Measurements from ENCODE around the gene SLC44A1.

Gene SLC44A1

DNA sequence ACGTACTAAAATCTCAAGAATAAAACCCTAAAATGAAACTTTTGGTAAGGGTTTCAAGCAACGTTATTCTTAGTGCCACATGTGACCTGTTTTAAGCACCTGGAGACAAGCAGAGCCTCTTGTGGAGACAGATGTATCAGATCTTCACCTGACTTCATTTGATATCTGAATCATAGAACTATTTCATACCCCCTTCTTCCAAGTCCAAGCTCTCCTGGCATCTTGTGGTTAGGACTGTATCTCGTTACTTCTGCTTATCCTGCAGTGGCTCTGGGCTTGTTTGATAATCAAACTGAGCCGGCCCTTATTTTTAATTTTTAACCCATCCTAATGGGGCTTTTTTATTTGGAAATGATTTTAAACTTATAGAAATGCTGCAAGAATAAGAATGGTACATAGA lies 192.3 kb downstream of the SLC44A1 start:
- TF ChIP-seq, protein P1, sequence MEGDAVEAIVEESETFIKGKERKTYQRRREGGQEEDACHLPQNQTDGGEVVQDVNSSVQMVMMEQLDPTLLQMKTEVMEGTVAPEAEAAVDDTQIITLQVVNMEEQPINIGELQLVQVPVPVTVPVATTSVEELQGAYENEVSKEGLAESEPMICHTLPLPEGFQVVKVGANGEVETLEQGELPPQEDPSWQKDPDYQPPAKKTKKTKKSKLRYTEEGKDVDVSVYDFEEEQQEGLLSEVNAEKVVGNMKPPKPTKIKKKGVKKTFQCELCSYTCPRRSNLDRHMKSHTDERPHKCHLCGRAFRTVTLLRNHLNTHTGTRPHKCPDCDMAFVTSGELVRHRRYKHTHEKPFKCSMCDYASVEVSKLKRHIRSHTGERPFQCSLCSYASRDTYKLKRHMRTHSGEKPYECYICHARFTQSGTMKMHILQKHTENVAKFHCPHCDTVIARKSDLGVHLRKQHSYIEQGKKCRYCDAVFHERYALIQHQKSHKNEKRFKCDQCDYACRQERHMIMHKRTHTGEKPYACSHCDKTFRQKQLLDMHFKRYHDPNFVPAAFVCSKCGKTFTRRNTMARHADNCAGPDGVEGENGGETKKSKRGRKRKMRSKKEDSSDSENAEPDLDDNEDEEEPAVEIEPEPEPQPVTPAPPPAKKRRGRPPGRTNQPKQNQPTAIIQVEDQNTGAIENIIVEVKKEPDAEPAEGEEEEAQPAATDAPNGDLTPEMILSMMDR (IDR thresholded peaks at IDR 0.05), result no peak
- no peak overlapping the region for H3K27ac ChIP-seq
- DNase-seq (ENCODE audit: low spot score), result no peak

DNA sequence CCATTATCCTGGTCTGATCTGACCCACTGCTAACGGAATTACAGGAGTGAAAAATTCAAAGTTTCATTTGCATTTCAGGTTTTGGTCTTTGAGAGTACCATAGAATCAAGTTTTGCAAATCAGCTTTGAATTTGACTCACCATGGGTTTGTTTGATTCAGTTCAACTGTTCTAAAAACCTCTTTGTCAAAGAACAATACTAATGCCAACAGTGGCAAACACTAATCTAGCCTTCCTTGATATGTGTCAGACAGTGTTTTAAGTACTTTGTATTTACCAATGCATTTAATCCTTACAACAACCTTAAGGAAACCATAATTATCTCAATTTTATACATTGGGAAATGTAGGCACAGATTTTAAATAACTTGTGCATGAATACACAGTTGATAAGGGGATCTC lies 193.3 kb downstream of the SLC44A1 start:
- Histone ChIP-seq H3K4me3 (no peak overlapping the region), H3K27ac (no peak overlapping the region)
- no peak for DNase-seq (ENCODE audit: low spot score)
- TF ChIP-seq, protein P1 (IDR thresholded peaks at IDR 0.05), result no peak

More for the DNA sequence above, 192.3 kb downstream of the SLC44A1 start:
- no peak overlapping the region for H3K4me3 ChIP-seq

DNA sequence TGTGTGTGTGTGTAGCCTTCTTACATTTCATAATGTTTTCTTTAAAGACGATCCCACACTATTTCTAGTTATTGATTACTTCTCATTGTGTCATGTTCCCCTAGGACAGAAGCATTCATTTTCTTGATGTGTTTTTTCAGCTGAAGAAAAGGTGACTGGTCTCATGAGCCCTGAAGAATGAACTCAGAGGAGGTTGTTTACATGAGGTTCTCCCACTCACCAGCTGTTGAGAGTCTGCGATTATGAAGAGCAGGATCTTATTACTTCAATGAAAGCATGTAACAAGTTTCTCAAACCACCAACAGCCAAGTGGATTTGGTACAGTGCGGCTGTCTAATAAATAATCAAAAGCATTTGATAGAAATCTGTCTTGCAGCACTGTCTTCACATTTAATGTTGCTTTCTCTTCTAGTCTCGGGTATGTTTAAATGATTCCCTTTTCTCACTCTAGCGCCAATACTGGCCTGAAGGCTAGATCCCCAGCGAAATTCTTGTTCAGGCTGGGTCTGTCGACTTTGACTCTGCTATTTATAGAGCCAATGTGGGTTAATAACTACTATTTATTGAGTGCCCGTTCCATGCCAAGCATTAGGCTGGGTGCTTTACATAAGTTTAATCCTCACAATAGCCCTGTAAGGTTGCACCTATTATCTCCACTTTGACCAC lies 193.8 kb downstream of the SLC44A1 start:
- H3K27ac ChIP-seq, result no peak overlapping the region
- H3K4me3 ChIP-seq, result no peak overlapping the region
- DNase-seq (ENCODE audit: low spot score), result no peak

DNA sequence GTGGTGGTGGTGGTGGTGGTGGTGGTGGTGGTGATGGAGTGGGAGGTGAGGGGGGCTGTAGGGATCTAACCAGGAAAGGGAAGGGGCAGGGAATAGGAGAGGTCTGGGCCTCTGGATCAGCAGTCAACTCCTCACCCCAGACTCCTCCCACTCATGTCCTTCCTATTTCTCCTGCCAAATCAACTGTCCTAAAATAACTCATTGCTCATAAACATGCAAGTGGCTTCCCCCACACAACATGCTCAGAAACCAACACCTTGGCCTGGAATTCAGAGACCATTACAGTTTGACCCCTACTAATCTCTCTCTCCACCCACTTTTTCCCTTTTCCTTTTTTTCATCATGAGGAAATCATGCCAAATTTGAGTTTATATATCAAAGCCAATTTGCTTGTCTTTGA lies 195.0 kb downstream of the SLC44A1 start:
- Histone ChIP-seq H3K4me3 (no peak overlapping the region), H3K27ac (no peak overlapping the region)
- TF ChIP-seq, protein P1 (IDR thresholded peaks at IDR 0.05), result no peak
- no peak for DNase-seq (ENCODE audit: low spot score)

More for the DNA sequence above, 193.8 kb downstream of the SLC44A1 start:
- TF ChIP-seq, protein P1 (IDR thresholded peaks at IDR 0.05), result no peak

DNA sequence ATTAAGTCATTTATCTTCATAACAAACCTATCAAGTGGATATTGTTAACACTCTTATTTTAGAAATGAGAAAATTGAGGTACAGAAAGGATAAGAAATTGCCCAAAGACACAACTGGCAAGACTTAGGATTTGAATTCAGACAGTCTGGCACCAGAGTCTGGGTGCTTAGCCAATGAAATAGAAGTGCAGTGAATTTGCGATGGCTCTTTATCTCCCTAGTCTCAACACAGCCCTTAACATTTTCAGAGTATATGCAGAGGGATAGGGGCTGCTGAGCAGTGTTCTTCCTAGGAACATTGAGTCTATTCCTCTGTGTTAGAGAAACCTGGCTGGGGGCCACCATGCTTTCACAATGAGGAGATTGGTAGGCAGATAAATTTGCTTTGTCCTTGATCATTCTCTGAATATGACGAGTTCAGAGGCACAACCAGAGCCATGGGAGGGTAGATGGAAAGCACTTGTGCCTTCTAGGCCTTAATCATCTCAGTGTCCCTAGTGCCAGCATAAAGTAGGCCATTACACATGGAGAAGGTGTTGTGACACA lies 197.2 kb downstream of the SLC44A1 start:
- TF ChIP-seq, protein P1 (IDR thresholded peaks at IDR 0.05), result no peak
- Histone ChIP-seq H3K4me3 (no peak overlapping the region), H3K27ac (no peak overlapping the region)
- DNase-seq (ENCODE audit: low spot score), result no peak

DNA sequence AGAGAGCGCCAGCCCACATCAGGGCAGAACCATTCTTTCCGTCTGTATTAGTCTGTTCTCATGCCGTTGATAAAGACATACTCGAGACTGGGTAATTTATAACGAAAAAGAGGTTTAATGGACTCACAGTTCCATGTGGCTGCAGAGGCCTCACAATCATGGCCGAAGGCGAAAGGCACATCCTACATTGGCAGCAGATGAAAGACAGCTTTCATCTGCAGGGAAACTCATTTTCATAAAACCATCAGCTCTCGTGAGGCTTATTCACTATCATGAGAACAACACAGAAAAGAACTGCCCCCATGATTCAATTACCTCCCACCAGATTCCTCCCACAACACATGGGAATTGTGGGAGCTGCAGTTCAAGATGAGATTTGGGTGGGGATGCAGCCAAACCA lies 198.7 kb downstream of the SLC44A1 start:
- no peak overlapping the region for H3K4me3 ChIP-seq
- no peak overlapping the region for H3K27ac ChIP-seq
- DNase-seq (ENCODE audit: low spot score), result no peak
- TF ChIP-seq, protein P1 (IDR thresholded peaks at IDR 0.05), result no peak

DNA sequence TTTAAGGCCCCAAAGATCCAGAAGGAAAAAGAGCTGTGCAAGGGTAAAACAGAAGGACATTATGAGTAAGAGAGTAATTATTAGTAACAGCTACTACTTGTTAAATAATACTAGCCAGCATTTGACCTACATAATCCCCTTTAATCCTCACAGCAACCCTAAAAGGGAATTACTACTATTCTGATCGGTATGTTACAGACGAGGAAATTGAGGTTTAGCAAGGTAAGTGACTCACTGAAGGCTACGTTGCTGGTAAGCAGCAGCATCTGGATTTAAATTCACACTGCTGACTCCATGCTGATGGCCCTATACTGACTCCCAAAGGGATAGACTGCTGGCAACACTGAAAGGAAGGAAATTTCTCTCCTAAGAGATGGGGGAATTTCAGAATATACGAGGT lies 199.7 kb downstream of the SLC44A1 start:
- TF ChIP-seq, protein P1 (IDR thresholded peaks at IDR 0.05), result no peak
- no peak overlapping the region for H3K27ac ChIP-seq
- H3K4me3 ChIP-seq, result no peak overlapping the region
- DNase-seq (ENCODE audit: low spot score), result no peak
